Fibroblast of lung (primary cell): ENCODE data around the gene OR13C9. TPM values are rescaled to one million over a fixed set of nuclear protein-coding genes. Genes with fewer than 3 reads are reported as not detected.
"Not testable (repeated sequence)": the region's sequence is repeated elsewhere in the genome, so short reads cannot be mapped to it uniquely, and the experiment has no call there.

Experiments used
- DNase-seq, 2 donors: peaks; one replicate each; pipeline versions ENCODE4 v3.0.0 to v3.0.0-alpha.2; 2010; ENCODE audit warnings: low read depth in 2 of 2
- H2AFZ ChIP-seq: 2 replicates; pipeline ENCODE4 v1.5.1; 2012; ENCODE audit warnings: low read length, control low read depth, inconsistent platforms
- H3K27ac ChIP-seq: 2 replicates; pipeline ENCODE4 v1.5.1; 2011; ENCODE audit warnings: low read length, control low read depth; ENCODE audit not compliant: insufficient read depth
- H3K27me3 ChIP-seq: 2 replicates; pipeline ENCODE4 v1.5.1; 2011; ENCODE audit warnings: mild to moderate bottlenecking, low read length; ENCODE audit not compliant: control insufficient read depth, insufficient read depth
- H3K36me3 ChIP-seq: 2 replicates; pipeline ENCODE4 v1.5.1; 2011; ENCODE audit warnings: low read length; ENCODE audit not compliant: control insufficient read depth, insufficient read depth
- H3K4me1 ChIP-seq: 2 replicates; pipeline ENCODE4 v1.5.1; 2011; ENCODE audit warnings: low read length; ENCODE audit not compliant: control insufficient read depth, insufficient read depth; ENCODE audit errors: extremely low read depth
- H3K4me2 ChIP-seq: 2 replicates; pipeline ENCODE4 v1.5.1; 2011; ENCODE audit warnings: low read length, control low read depth; ENCODE audit not compliant: insufficient read depth; ENCODE audit errors: extremely low read depth
- H3K4me3 ChIP-seq, 4 experiments: fragments of 200-600 bp in 1 of 4; sonication (generic) in 1 of 4; replicated peaks in 1 of 4; 2 replicates each; pipeline ENCODE4 v1.5.1; 2011 to 2016; ENCODE audit warnings: low read length in 4 of 4, low read depth in 3 of 4, mild to moderate bottlenecking in 3 of 4, control low read depth in 2 of 4, inconsistent platforms in 1 of 4, mixed read lengths in 1 of 4; ENCODE audit not compliant: insufficient read depth in 1 of 4; ENCODE audit errors: control extremely low read depth in 1 of 4
- H3K79me2 ChIP-seq: 2 replicates; pipeline ENCODE4 v1.5.1; 2012; ENCODE audit warnings: mild to moderate bottlenecking, low read length, inconsistent platforms; ENCODE audit not compliant: control insufficient read depth, insufficient read depth
- H3K9ac ChIP-seq: 2 replicates; pipeline ENCODE4 v1.5.1; 2011; ENCODE audit warnings: mild to moderate bottlenecking, low read length, control low read depth; ENCODE audit not compliant: insufficient read depth
- H3K9me3 ChIP-seq: 2 replicates; pipeline ENCODE4 v1.5.1; 2012; ENCODE audit warnings: low read depth, low read length; ENCODE audit not compliant: control insufficient read depth, insufficient read depth
- H4K20me1 ChIP-seq: 2 replicates; pipeline ENCODE4 v1.5.1; 2011; ENCODE audit warnings: low read length; ENCODE audit not compliant: control insufficient read depth, insufficient read depth; ENCODE audit errors: extremely low read depth
- CTCF ChIP-seq, 2 donors: IDR thresholded peaks in 1 of 2; conservative IDR thresholded peaks in 1 of 2; 1 replicate in 1 of 2; 2 replicates in 1 of 2; pipeline ENCODE4 v1.5.1; 2011 to 2012; ENCODE audit warnings: low read length in 2 of 2, control low read depth in 1 of 2, inconsistent platforms in 1 of 2, low read depth in 1 of 2, mild to moderate bottlenecking in 1 of 2
- EZH2 ChIP-seq: IDR thresholded peaks from 2 replicates; pipeline ENCODE4 v1.5.1; 2012; ENCODE audit warnings: low read length, control low read depth, mild to moderate bottlenecking; ENCODE audit errors: missing control alignments
- polyA plus RNA-seq, 2 donors: library from polyadenylated mRNA; depleted of rRNA in 1 of 2; stranded (reverse) in 1 of 2; unstranded in 1 of 2; fragments of >200 nt; gene quantifications; 2 replicates each; pipeline ENCODE4 v1.2.1, GENCODE V29; 2011 to 2012; ENCODE audit warnings: missing spikeins in 1 of 2
- total RNA-seq: library from RNA; depleted of rRNA; stranded (reverse); fragments of >200 nt; gene quantifications from 2 replicates; pipeline ENCODE4 v1.2.1, GENCODE V29; 2014

Gene OR13C9
- total and polyA plus RNA-seq, 2 donors (not counting 1 experiment from before 2014, with no cell fraction given), result not detected

GRCh38 chr9:104604801-104605200, 13.2 kb downstream of the OR13C9 start:
- Histone ChIP-seq H3K79me2 (no peaks in the 10 kb centered on the region), H3K27me3 (no peaks in the 10 kb centered on the region), H4K20me1 (no peaks in the 10 kb centered on the region), H3K9me3 (no peaks in the 10 kb centered on the region), H3K4me3 (no peak overlapping the region), H3K4me2 (no peak overlapping the region), H3K4me1 (no peaks in the 10 kb centered on the region), H3K9ac (no peak overlapping the region), H3K27ac (no peak overlapping the region), H2AFZ (no peak overlapping the region), H3K36me3 (no peaks in the 10 kb centered on the region)
- TF ChIP-seq EZH2 (no peak), CTCF (conservative IDR thresholded peaks at IDR 0.05 in 1 of 2, IDR thresholded peaks at IDR 0.05 in 1 of 2; ENCODE audit: low read depth in 1 of 2, low read length in 2 of 2) (no peak)
- DNase-seq, result no peak

GRCh38 chr9:104599313-104599712, 18.7 kb downstream of the OR13C9 start, which contains the start of gene OR13C5:
Gene OR13C5, minus strand, starts transcription at chr9:104599413. Its CDS starts 0 bp downstream, at chr9:104599413.
- not testable (repeated sequence) for DNase-seq, H3K9ac ChIP-seq, H2AFZ ChIP-seq, H3K9me3 ChIP-seq, H3K4me3 ChIP-seq, H3K36me3 ChIP-seq, H3K4me1 ChIP-seq, H3K27me3 ChIP-seq, H3K4me2 ChIP-seq, H3K27ac ChIP-seq, H3K79me2 ChIP-seq, H4K20me1 ChIP-seq

DNA sequence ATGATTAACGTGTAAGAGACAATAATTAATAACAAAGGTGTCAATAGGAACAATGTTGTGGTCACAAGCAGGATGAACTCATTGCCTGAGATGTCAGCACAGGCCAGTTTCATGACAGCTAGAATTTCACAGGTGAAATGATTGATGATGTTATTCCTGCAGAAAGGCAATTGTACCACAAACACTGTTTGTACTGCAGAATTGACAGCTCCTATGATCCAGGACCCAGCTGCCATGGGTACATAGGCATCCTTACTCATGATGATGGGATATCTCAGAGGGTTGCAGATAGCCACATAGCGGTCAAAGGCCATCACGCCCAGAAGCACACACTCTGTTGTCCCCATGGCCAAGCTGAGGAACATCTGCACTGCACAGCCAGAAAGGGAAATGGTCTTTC, 19.3 kb downstream of the OR13C9 start:
- H2AFZ ChIP-seq, H4K20me1 ChIP-seq, H3K36me3 ChIP-seq, H3K4me3 ChIP-seq, H3K79me2 ChIP-seq, DNase-seq, H3K9ac ChIP-seq, H3K27me3 ChIP-seq, H3K4me2 ChIP-seq, H3K4me1 ChIP-seq, H3K27ac ChIP-seq, H3K9me3 ChIP-seq: not testable (repeated sequence)

- no peaks in the 10 kb centered on the region for H3K9me3 ChIP-seq
- no peaks in the 10 kb centered on the region for H3K79me2 ChIP-seq
- H3K27me3 ChIP-seq, result no peaks in the 10 kb centered on the region
Measured at GRCh38 chr9:104589626-104590025, 28.4 kb downstream of the OR13C9 start.

More at GRCh38 chr9:104589626-104590025, 28.4 kb downstream of the OR13C9 start:
- DNase-seq, result no peak
- Histone ChIP-seq H3K4me1 (no peaks in the 10 kb centered on the region), H4K20me1 (no peaks in the 10 kb centered on the region), H3K27ac (no peak overlapping the region), H3K4me3 (no peak overlapping the region), H3K4me2 (no peak overlapping the region), H2AFZ (no peak overlapping the region), H3K9ac (no peak overlapping the region), H3K36me3 (no peaks in the 10 kb centered on the region)
- TF ChIP-seq CTCF (conservative IDR thresholded peaks at IDR 0.05 in 1 of 2, IDR thresholded peaks at IDR 0.05 in 1 of 2; ENCODE audit: low read depth in 1 of 2, low read length in 2 of 2) (no peak), EZH2 (no peak)
